H1 (cell line): ENCODE measurements around the gene TNFRSF14. TPM values are rescaled to one million over a fixed set of nuclear protein-coding genes. Genes with fewer than 3 reads are reported as not detected.

ENCODE experiments used
- NANOG ChIP-seq: IDR thresholded peaks from 2 replicates; pipeline ENCODE4 v1.6.1; 2011; ENCODE audit warnings: low read length, low read depth, mild to moderate bottlenecking, inconsistent platforms; ENCODE audit not compliant: insufficient read depth, poor library complexity, severe bottlenecking
- TAF1 ChIP-seq: IDR thresholded peaks from 2 replicates; pipeline ENCODE4 v1.6.1; 2011; ENCODE audit warnings: mild to moderate bottlenecking, low read depth, low read length
- TEAD4 ChIP-seq: IDR thresholded peaks from 2 replicates; pipeline ENCODE4 v1.6.1; 2012; ENCODE audit warnings: low read depth, low read length, inconsistent platforms, mixed read lengths
- polyA plus RNA-seq, 7 experiments: library from polyadenylated mRNA; depleted of rRNA in 3 of 7; stranded (reverse) in 5 of 7; unstranded in 2 of 7; fragments of >200 nt in 5 of 7; fragments of 200-250 nt in 2 of 7; gene quantifications; 1 replicate in 5 of 7; 2 replicates in 1 of 7; 4 replicates in 1 of 7; pipeline versions ENCODE4 v1.2.1 to v1.2.3, GENCODE V29; 2011 to 2013; ENCODE audit warnings: missing spikeins in 2 of 7, mixed read lengths in 2 of 7
- total RNA-seq: library from RNA; stranded (reverse); fragmentation: NEBNext Ultra II Directional; extraction: Animal tissue kit (Norgen Biotek cat#: 25700); gene quantifications from 2 replicates; pipeline ENCODE4 v1.2.1, GENCODE V29; 2021

Gene TNFRSF14
- total and polyA plus RNA-seq, 2 of the 8 experiments (the other 6 are each of a cell fraction or from before 2014, with no cell fraction given), result 0.36 to 0.50 TPM

DNA sequence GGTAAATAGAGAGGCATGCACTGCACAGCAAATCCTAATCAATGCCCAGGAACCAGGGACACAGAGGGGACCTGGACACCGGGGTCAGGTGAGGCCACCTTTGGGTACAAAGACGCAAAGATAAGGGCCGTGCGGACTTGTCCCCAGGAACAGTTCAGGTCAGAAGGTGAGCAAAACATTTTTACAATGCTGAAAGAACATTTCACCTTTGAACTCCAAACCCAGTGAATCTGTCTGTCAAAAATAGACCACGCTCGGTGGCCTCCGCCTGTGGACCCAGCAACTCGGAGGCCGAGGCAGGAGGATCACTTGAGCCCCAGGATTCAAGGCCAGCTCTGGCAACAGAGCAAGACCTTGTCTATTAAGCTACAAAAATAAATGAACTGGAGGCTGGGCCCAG, 15.2 kb downstream of the TNFRSF14 start (continued):
- no peak for TF ChIP-seq TEAD4
- no peak for TF ChIP-seq NANOG
- no peak for TF ChIP-seq TAF1
